ENCODE measurements around the gene RET.

- TF ChIP-seq POLR2A (IDR thresholded peaks at IDR 0.05), result no peak
- no peak for TF ChIP-seq CTCF (IDR thresholded peaks at IDR 0.05)
These were observed 98.1 kb downstream of the RET start for GRCh38 chr10:43174969-43175368.

All from thyroid gland (tissue), 4 donors.